HL-60 (cell line): ENCODE measurements around the gene NPSR1.
"Not testable (repeated sequence)": the region's sequence is repeated elsewhere in the genome, so short reads cannot be mapped to it uniquely, and the experiment has no call there.

ENCODE experiments used
- DNase-seq, 2 experiments: peaks; one replicate each; pipeline ENCODE4 v3.0.0-alpha.2; 2010 to 2020; ENCODE audit warnings: low read depth in 1 of 2, low spot score in 1 of 2
- H3K27ac ChIP-seq: fragments of 250-450 bp; sonication (Bioruptor Pico); replicated peaks from 2 replicates; pipeline ENCODE4 v1.5.1; 2020; ENCODE audit warnings: mild to moderate bottlenecking, moderate library complexity
- H3K27me3 ChIP-seq: fragments of 250-450 bp; sonication (Bioruptor Pico); 2 replicates; pipeline ENCODE4 v1.5.1; 2021; ENCODE audit warnings: mild to moderate bottlenecking, moderate library complexity; ENCODE audit not compliant: insufficient read depth, poor library complexity, severe bottlenecking
- H3K4me3 ChIP-seq: replicated peaks from 2 replicates; pipeline ENCODE4 v1.5.1; 2011; ENCODE audit warnings: mild to moderate bottlenecking, control low read depth, low read length; ENCODE audit not compliant: insufficient read depth
- CTCF ChIP-seq: IDR thresholded peaks from one replicate; pipeline ENCODE4 v1.5.1; 2011; ENCODE audit warnings: low read length, control low read depth, inconsistent platforms; ENCODE audit not compliant: insufficient read depth
- GABPA ChIP-seq: IDR thresholded peaks from 2 replicates; pipeline ENCODE4 v1.6.1; 2012; ENCODE audit warnings: low read depth
- POLR2AphosphoS5 ChIP-seq: IDR thresholded peaks from 2 replicates; pipeline ENCODE4 v1.6.1; 2012; ENCODE audit warnings: low read depth
- REST ChIP-seq: IDR thresholded peaks from 2 replicates; pipeline ENCODE4 v1.6.1; 2012; ENCODE audit warnings: low read depth; ENCODE audit not compliant: insufficient replicate concordance
- SPI1 ChIP-seq: IDR thresholded peaks from 2 replicates; pipeline ENCODE4 v1.6.1; 2012; ENCODE audit warnings: low read depth, mild to moderate bottlenecking, borderline replicate concordance

Gene NPSR1

GRCh38 chr7:34807548-34808340 is 149.7 kb downstream of the NPSR1 start:
- no peak for TF ChIP-seq SPI1
- no peak for DNase-seq
- H3K27ac ChIP-seq = no peak overlapping the region
- no peak overlapping the region for H3K4me3 ChIP-seq
- H3K27me3 ChIP-seq = no peaks in the 10 kb centered on the region

GRCh38 chr7:34814203-34814842 is 156.3 kb downstream of the NPSR1 start:
- not testable (repeated sequence) for H3K4me3 ChIP-seq, H3K27ac ChIP-seq, DNase-seq, H3K27me3 ChIP-seq

GRCh38 chr7:34821932-34822558 is 164.0 kb downstream of the NPSR1 start:
- Histone ChIP-seq H3K27ac (no peak overlapping the region), H3K27me3 (no peaks in the 10 kb centered on the region), H3K4me3 (no peak overlapping the region)
- TF ChIP-seq REST (no peak), SPI1 (no peak), POLR2AphosphoS5 (no peak), GABPA (no peak), CTCF (no peak)
- no peak for DNase-seq

GRCh38 chr7:34823650-34824258 is 165.7 kb downstream of the NPSR1 start:
- DNase-seq = peak; percentile 4 to 13
- Histone ChIP-seq H3K27ac (no peak overlapping the region), H3K27me3 (no peaks in the 10 kb centered on the region), H3K4me3 (no peak overlapping the region)
- TF ChIP-seq GABPA (no peak), REST (no peak), CTCF (peak; percentile 67), POLR2AphosphoS5 (no peak)
